ENCODE data around the gene CMTM2. TPM values are rescaled to one million over a fixed set of nuclear protein-coding genes. Genes with fewer than 3 reads are reported as not detected.

CMTM2 gene
- total RNA-seq, 1 donor from 2014 or later = not detected

DNA sequence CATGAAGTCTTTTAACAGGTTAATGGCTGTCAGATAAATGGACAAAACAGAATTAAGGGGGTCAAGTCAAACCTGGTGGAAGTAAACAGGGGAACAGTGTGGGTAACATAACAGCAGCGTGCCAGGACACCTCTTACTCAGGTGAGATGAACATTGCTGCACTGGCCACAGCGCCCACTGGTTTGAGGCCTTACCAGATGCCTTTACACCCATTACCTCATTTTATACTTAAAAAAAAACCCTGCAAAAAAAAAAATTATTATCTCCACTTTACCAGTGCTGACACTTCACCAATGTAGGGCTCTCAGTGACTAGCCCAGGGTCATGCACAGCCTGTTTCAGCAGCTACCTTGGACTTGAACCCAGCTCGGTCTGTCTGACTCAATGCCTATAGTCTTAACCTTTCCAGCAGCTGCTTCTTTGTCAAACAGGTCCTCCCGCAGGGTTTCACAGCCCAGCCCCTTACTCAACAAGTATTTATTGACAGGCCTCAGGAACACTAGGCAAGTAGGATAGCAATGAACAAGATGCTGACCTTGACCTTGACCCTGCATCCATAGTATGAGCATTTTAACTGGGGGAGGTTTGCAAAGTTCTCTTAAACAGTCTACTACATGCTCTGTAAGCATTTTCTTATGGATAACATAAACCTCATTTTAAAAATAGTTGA is 55.4 kb downstream of the CMTM2 start:
- Histone ChIP-seq H3K4me2 (ENCODE audit: low read length) (no peak overlapping the region), H4K20me1 (ENCODE audit: insufficient read depth, low read length) (no peaks in the 10 kb centered on the region), H3K36me3 (ENCODE audit: insufficient read depth, low read length) (no peaks in the 10 kb centered on the region), H3K79me2 (ENCODE audit: insufficient read depth, low read length) (no peaks in the 10 kb centered on the region), H3K27me3 (ENCODE audit: insufficient read depth, low read length) (no peaks in the 10 kb centered on the region), H3K4me1 (ENCODE audit: insufficient read depth, low read length) (peaks cover 5% of the 10 kb centered on the region), H2AFZ (ENCODE audit: low read depth, low read length) (no peak overlapping the region), H3K4me3 (ENCODE audit: insufficient read depth, low read depth, low read length) (no peak overlapping the region), H3K9ac (ENCODE audit: low read length) (no peak overlapping the region), H3K27ac (ENCODE audit: low read depth, low read length) (no peak overlapping the region), H3K9me3 (ENCODE audit: insufficient read depth, low read depth, low read length) (no peaks in the 10 kb centered on the region)
- H3K27ac Mint-ChIP-seq (ENCODE audit: unreplicated experiment) = no peak overlapping the region
- no peaks in the 10 kb centered on the region for H3K27me3 Mint-ChIP-seq (ENCODE audit: low read depth, unreplicated experiment)
- H3K4me3 Mint-ChIP-seq (ENCODE audit: unreplicated experiment) = no peak overlapping the region
- peaks cover 8% of the 10 kb centered on the region for H3K36me3 Mint-ChIP-seq (ENCODE audit: low read depth, unreplicated experiment)
- DNase-seq (ENCODE audit: low read depth) = no peak
- no peak for FAIRE-seq
- H3K9me3 Mint-ChIP-seq (ENCODE audit: unreplicated experiment) = no peaks in the 10 kb centered on the region
- TF ChIP-seq EZH2 (IDR thresholded peaks at IDR 0.05; ENCODE audit: insufficient read depth, low read length) = no peak
- TF ChIP-seq, protein P1, sequence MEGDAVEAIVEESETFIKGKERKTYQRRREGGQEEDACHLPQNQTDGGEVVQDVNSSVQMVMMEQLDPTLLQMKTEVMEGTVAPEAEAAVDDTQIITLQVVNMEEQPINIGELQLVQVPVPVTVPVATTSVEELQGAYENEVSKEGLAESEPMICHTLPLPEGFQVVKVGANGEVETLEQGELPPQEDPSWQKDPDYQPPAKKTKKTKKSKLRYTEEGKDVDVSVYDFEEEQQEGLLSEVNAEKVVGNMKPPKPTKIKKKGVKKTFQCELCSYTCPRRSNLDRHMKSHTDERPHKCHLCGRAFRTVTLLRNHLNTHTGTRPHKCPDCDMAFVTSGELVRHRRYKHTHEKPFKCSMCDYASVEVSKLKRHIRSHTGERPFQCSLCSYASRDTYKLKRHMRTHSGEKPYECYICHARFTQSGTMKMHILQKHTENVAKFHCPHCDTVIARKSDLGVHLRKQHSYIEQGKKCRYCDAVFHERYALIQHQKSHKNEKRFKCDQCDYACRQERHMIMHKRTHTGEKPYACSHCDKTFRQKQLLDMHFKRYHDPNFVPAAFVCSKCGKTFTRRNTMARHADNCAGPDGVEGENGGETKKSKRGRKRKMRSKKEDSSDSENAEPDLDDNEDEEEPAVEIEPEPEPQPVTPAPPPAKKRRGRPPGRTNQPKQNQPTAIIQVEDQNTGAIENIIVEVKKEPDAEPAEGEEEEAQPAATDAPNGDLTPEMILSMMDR (IDR thresholded peaks at IDR 0.05; ENCODE audit: insufficient read depth, low read depth, low read length) = no peak
- H3K4me1 Mint-ChIP-seq (ENCODE audit: low read depth, unreplicated experiment) = peaks cover 6% of the 10 kb centered on the region

DNA sequence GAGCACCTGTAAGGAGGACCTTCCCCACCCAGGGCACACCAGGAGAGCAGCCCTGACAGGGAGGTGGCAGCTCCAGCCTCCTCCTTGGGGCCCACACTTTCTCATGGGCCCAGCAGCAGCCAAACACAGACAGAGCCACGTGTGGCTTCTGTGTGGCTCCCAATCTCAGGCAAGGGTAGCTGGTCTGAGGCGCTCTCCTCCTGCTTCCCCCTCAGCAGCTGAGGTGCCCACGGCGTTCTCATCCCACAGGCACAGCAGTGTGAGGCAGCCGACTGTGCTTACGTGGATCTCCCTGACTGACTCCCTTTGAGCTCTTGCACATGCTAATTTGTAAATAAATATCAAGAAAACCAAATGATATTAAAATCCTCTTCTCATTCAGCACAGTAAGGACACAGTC is 56.1 kb downstream of the CMTM2 start:
- Histone ChIP-seq H3K4me1 (ENCODE audit: insufficient read depth, low read length) (peaks cover 5% of the 10 kb centered on the region), H3K4me2 (ENCODE audit: low read length) (no peak overlapping the region), H3K79me2 (ENCODE audit: insufficient read depth, low read length) (no peaks in the 10 kb centered on the region), H3K27me3 (ENCODE audit: insufficient read depth, low read length) (no peaks in the 10 kb centered on the region), H2AFZ (ENCODE audit: low read depth, low read length) (no peak overlapping the region), H3K9me3 (ENCODE audit: insufficient read depth, low read depth, low read length) (no peaks in the 10 kb centered on the region), H3K9ac (ENCODE audit: low read length) (no peak overlapping the region), H3K27ac (ENCODE audit: low read depth, low read length) (no peak overlapping the region), H3K36me3 (ENCODE audit: insufficient read depth, low read length) (no peaks in the 10 kb centered on the region), H4K20me1 (ENCODE audit: insufficient read depth, low read length) (no peaks in the 10 kb centered on the region), H3K4me3 (ENCODE audit: insufficient read depth, low read depth, low read length) (no peak overlapping the region)
- Mint-ChIP-seq H3K36me3 (ENCODE audit: low read depth, unreplicated experiment) (peaks cover 8% of the 10 kb centered on the region), H3K4me1 (ENCODE audit: low read depth, unreplicated experiment) (peaks cover 6% of the 10 kb centered on the region), H3K27ac (ENCODE audit: unreplicated experiment) (no peak overlapping the region), H3K27me3 (ENCODE audit: low read depth, unreplicated experiment) (no peaks in the 10 kb centered on the region), H3K9me3 (ENCODE audit: unreplicated experiment) (no peaks in the 10 kb centered on the region), H3K4me3 (ENCODE audit: unreplicated experiment) (no peak overlapping the region)
- DNase-seq (ENCODE audit: low read depth) (no peak), FAIRE-seq (no peak)
- TF ChIP-seq EZH2 (IDR thresholded peaks at IDR 0.05; ENCODE audit: insufficient read depth, low read length) = no peak
- TF ChIP-seq, protein P1 (IDR thresholded peaks at IDR 0.05; ENCODE audit: insufficient read depth, low read depth, low read length) = no peak

DNA sequence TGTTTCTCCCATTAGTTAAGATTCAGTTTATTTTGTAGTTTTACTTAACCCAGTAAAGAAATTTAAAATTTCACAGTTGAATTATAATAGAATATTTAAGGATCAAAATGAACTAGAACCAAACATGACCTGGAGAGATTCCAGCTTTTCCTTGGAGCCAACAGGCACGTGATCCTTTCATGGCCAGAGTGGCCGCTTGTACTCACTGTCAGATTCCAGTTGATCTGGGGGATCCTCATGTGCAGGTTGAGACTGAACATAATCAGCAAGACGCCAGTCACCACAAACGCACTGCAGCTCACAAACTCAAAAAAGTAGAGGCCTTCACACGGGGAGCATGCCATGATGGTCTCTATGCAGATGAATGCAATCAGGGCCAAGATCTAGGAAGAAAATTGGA is 56.9 kb downstream of the CMTM2 start:
- no peak overlapping the region for H3K4me3 ChIP-seq (ENCODE audit: insufficient read depth, low read depth, low read length)
- no peak overlapping the region for H3K9ac ChIP-seq (ENCODE audit: low read length)
- H3K9me3 ChIP-seq (ENCODE audit: insufficient read depth, low read depth, low read length) = no peaks in the 10 kb centered on the region
- no peaks in the 10 kb centered on the region for H3K79me2 ChIP-seq (ENCODE audit: insufficient read depth, low read length)
- H3K9me3 Mint-ChIP-seq (ENCODE audit: unreplicated experiment) = no peaks in the 10 kb centered on the region
- no peak overlapping the region for H3K27ac Mint-ChIP-seq (ENCODE audit: unreplicated experiment)
- no peaks in the 10 kb centered on the region for H4K20me1 ChIP-seq (ENCODE audit: insufficient read depth, low read length)
- no peak overlapping the region for H3K27ac ChIP-seq (ENCODE audit: low read depth, low read length)
- no peak overlapping the region for H3K4me2 ChIP-seq (ENCODE audit: low read length)
- no peaks in the 10 kb centered on the region for H3K27me3 Mint-ChIP-seq (ENCODE audit: low read depth, unreplicated experiment)
- H3K27me3 ChIP-seq (ENCODE audit: insufficient read depth, low read length) = no peaks in the 10 kb centered on the region
- H3K36me3 ChIP-seq (ENCODE audit: insufficient read depth, low read length) = no peaks in the 10 kb centered on the region
- peaks cover 6% of the 10 kb centered on the region for H3K4me1 Mint-ChIP-seq (ENCODE audit: low read depth, unreplicated experiment)
- H3K36me3 Mint-ChIP-seq (ENCODE audit: low read depth, unreplicated experiment) = peaks cover 8% of the 10 kb centered on the region
- FAIRE-seq (no peak), DNase-seq (ENCODE audit: low read depth) (no peak)
- H3K4me3 Mint-ChIP-seq (ENCODE audit: unreplicated experiment) = no peak overlapping the region
- H2AFZ ChIP-seq (ENCODE audit: low read depth, low read length) = no peak overlapping the region
- no peak for TF ChIP-seq EZH2 (IDR thresholded peaks at IDR 0.05; ENCODE audit: insufficient read depth, low read length)
- TF ChIP-seq, protein P1 (IDR thresholded peaks at IDR 0.05; ENCODE audit: insufficient read depth, low read depth, low read length) = no peak
- peaks cover 5% of the 10 kb centered on the region for H3K4me1 ChIP-seq (ENCODE audit: insufficient read depth, low read length)
